Measurements from ENCODE around the gene IFNA1. TPM values are rescaled to one million over a fixed set of nuclear protein-coding genes. Genes with fewer than 3 reads are reported as not detected.
"Not testable (repeated sequence)": the region's sequence is repeated elsewhere in the genome, so short reads cannot be mapped to it uniquely, and the experiment has no call there.

The IFNA1 gene
- total RNA-seq, 1 experiment from 2014 or later = not detected

GRCh38 chr9:21434202-21435014 lies 5.8 kb upstream of the IFNA1 start:
- intact Hi-C loops (cut with micrococcal nuclease; ENCODE audit: unreplicated experiment) = loop anchor here (1.0 to 10.0 kb wide), 3 partner anchors 110 to 355 kb away; no protein-coding TSS in a partner anchor
- no peak overlapping the region for H3K4me3 Mint-ChIP-seq (ENCODE audit: low read depth, unreplicated experiment)
- no TSS peak for BruUV-seq (replicated peaks)
- peak; percentile 8 for TF ChIP-seq CTCF (IDR thresholded peaks at IDR 0.05; ENCODE audit: unreplicated experiment)
- H3K27me3 Mint-ChIP-seq (ENCODE audit: unreplicated experiment) = no peaks in the 10 kb centered on the region
- H3K9me3 Mint-ChIP-seq (ENCODE audit: low read depth, unreplicated experiment) = no peaks in the 10 kb centered on the region
- peak; percentile 57 for DNase-seq
- H3K36me3 Mint-ChIP-seq (ENCODE audit: insufficient read depth, unreplicated experiment) = no peaks in the 10 kb centered on the region
- no peaks in the 10 kb centered on the region for H3K4me1 Mint-ChIP-seq (ENCODE audit: low read depth, unreplicated experiment)
- CTCF ChIA-PET = interaction anchor here (0.8 to 1.4 kb wide), 16 partner anchors 10 to 356 kb away, joined by 3 to 8 read pairs (median 3); no protein-coding TSS in a partner anchor
- no peak overlapping the region for H3K27ac Mint-ChIP-seq (ENCODE audit: unreplicated experiment)

- DNase-seq; H3K9me3 Mint-ChIP-seq (ENCODE audit: low read depth, unreplicated experiment); H3K27ac Mint-ChIP-seq (ENCODE audit: unreplicated experiment); BruUV-seq (replicated peaks); H3K4me3 Mint-ChIP-seq (ENCODE audit: low read depth, unreplicated experiment); H3K4me1 Mint-ChIP-seq (ENCODE audit: low read depth, unreplicated experiment); H3K27me3 Mint-ChIP-seq (ENCODE audit: unreplicated experiment); H3K36me3 Mint-ChIP-seq (ENCODE audit: insufficient read depth, unreplicated experiment): not testable (repeated sequence)
- intact Hi-C loops (cut with micrococcal nuclease; ENCODE audit: unreplicated experiment) = loop anchor here (10.0 kb wide), 2 partner anchors 110 to 200 kb away; no protein-coding TSS in a partner anchor
- CTCF ChIA-PET = interaction anchor here (1.0 to 1.4 kb wide), 15 partner anchors 10 to 356 kb away, joined by 3 to 8 read pairs (median 3); no protein-coding TSS in a partner anchor
Measured at GRCh38 chr9:21435015-21435383, 5.2 kb upstream of the IFNA1 start.

DNA sequence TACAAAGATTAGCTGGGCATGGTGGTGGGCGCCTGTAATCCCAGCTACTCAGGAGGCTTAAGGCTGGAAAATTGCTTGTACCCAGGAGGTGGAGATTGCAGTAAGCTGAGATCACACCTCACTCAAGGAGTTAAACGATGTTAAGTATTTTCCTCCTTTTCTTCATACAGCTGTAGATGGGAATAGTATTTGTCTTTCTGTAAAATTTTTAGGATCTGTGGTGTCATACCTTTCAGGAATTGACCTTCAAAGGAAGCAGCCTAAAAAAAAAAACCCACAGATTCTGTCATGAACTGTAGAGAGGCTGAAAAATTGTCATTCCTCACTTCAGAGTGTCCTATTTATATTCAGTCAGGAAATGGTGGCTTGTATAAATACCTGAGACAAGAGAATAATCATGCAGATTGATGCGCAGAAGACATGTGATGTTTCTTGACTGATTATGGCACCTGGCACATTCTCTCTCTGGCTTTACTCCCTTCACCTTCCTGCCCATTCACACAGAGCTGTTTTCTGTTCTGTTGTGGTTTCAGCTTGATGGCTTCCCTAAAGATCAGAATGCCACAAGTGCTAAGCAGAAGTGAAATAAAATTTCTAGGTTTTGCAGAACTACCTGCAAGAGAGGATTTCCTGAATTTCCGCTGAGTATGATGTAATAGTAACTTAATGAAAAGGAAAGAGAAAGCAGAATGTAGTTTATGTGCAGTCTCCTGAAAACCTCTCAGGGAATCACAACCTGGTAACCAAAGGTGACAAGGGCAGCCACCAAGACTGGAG lies 3.8 kb downstream of the IFNA1 start:
- no peak for DNase-seq
- Mint-ChIP-seq H3K27ac (ENCODE audit: unreplicated experiment) (no peak overlapping the region), H3K27me3 (ENCODE audit: unreplicated experiment) (no peaks in the 10 kb centered on the region), H3K4me3 (ENCODE audit: low read depth, unreplicated experiment) (no peak overlapping the region), H3K4me1 (ENCODE audit: low read depth, unreplicated experiment) (no peaks in the 10 kb centered on the region), H3K36me3 (ENCODE audit: insufficient read depth, unreplicated experiment) (no peaks in the 10 kb centered on the region), H3K9me3 (ENCODE audit: low read depth, unreplicated experiment) (no peaks in the 10 kb centered on the region)
- CTCF ChIA-PET = no interaction called here
- no peak for TF ChIP-seq CTCF (IDR thresholded peaks at IDR 0.05; ENCODE audit: unreplicated experiment)
- intact Hi-C loops (cut with micrococcal nuclease; ENCODE audit: unreplicated experiment) = loop anchor here (10.0 kb wide), 1 partner anchor 49 kb away; no protein-coding TSS in a partner anchor
- BruUV-seq (replicated peaks) = no TSS peak

- not testable (repeated sequence) for H3K4me3 Mint-ChIP-seq (ENCODE audit: low read depth, unreplicated experiment); H3K9me3 Mint-ChIP-seq (ENCODE audit: low read depth, unreplicated experiment); H3K27ac Mint-ChIP-seq (ENCODE audit: unreplicated experiment); DNase-seq; H3K4me1 Mint-ChIP-seq (ENCODE audit: low read depth, unreplicated experiment); H3K27me3 Mint-ChIP-seq (ENCODE audit: unreplicated experiment); H3K36me3 Mint-ChIP-seq (ENCODE audit: insufficient read depth, unreplicated experiment); BruUV-seq (replicated peaks)
- CTCF ChIA-PET = interaction anchor here (1.0 kb wide), 1 partner anchor 216 kb away, joined by 3 read pairs; no protein-coding TSS in a partner anchor
- intact Hi-C loops (cut with micrococcal nuclease; ENCODE audit: unreplicated experiment) = loop anchor here (10.0 kb wide), 1 partner anchor 55 kb away; no protein-coding TSS in a partner anchor
Measured at GRCh38 chr9:21449312-21449711, 9.1 kb downstream of the IFNA1 start.

DNA sequence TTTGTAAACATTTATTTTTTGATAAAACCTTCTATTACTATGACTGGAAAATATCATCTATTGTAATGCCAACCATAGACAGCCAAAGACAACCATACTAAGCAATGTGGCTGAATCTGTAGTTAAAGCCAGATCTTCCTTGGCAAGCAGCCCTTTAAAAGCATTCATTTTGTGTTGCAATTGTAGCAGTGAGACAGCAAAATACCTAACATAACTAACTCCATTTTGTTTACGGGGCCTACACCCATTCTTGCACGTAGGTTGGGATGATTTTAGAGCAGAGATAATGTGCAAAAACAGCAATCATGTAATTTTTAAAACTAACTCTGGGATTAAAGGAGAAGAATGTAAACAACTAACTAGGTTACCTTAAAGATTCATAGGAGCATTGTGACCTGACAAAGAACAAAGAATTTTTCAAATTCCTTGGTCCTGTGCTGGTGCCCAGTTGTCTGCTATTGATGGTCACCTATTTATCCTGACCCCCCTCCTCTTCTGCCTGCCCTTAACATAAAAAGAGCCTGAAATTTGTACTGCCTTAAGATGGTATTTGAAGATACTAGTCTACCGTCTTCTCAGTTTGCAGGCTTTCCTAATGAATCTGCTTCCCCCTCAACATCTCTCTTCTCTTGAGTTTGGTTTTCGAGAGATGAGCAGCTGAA lies 10.6 kb downstream of the IFNA1 start:
- CTCF ChIA-PET = no interaction called here
- Mint-ChIP-seq H3K9me3 (ENCODE audit: low read depth, unreplicated experiment) (no peaks in the 10 kb centered on the region), H3K4me3 (ENCODE audit: low read depth, unreplicated experiment) (no peak overlapping the region), H3K4me1 (ENCODE audit: low read depth, unreplicated experiment) (no peaks in the 10 kb centered on the region), H3K27me3 (ENCODE audit: unreplicated experiment) (no peaks in the 10 kb centered on the region), H3K36me3 (ENCODE audit: insufficient read depth, unreplicated experiment) (peaks cover 6% of the 10 kb centered on the region), H3K27ac (ENCODE audit: unreplicated experiment) (no peak overlapping the region)
- no peak for DNase-seq
- TF ChIP-seq CTCF (IDR thresholded peaks at IDR 0.05; ENCODE audit: unreplicated experiment) = no peak
- intact Hi-C loops (cut with micrococcal nuclease; ENCODE audit: unreplicated experiment) = no loop called here
- no TSS peak for BruUV-seq (replicated peaks)

Data from Calu3 (cell line).